Neural cell (in vitro differentiated cells): ENCODE measurements around the gene OR10J4. TPM values are rescaled to one million over a fixed set of nuclear protein-coding genes. Genes with fewer than 3 reads are reported as not detected.

Experiments
- polyA plus RNA-seq: library from polyadenylated mRNA; depleted of rRNA; stranded (reverse); fragments of >200 nt; gene quantifications from 2 replicates; pipeline ENCODE4 v1.2.3, GENCODE V29; 2014

The OR10J4 gene
- polyA plus RNA-seq, 1 donor from 2014 or later = not detected

Other genes with a start within 250 kb of the OR10J4 start
- gene ACKR1, start 227.3 kb upstream of the OR10J4 start, polyA plus RNA-seq = 3.3 and 3.9 TPM in 2 replicates
- gene FCER1A, start 129.9 kb upstream of the OR10J4 start, polyA plus RNA-seq = not detected in 2 replicates
- not detected in 2 replicates for gene OR10J1, start 7.5 kb downstream of the OR10J4 start, polyA plus RNA-seq
- not detected in 2 replicates for gene OR10J5, start 103.8 kb downstream of the OR10J4 start, polyA plus RNA-seq
- gene APCS, start 155.6 kb downstream of the OR10J4 start, polyA plus RNA-seq = not detected in 2 replicates